Type B pancreatic cell (in vitro differentiated cells): ENCODE results near the gene EDDM13. TPM values are rescaled to one million over a fixed set of nuclear protein-coding genes. Genes with fewer than 3 reads are reported as not detected.

ENCODE experiments used
- DNase-seq: peaks from one replicate; pipeline ENCODE4 v3.0.0; 2021; ENCODE audit warnings: mixed read lengths; ENCODE audit not compliant: unreplicated experiment; ENCODE audit errors: extremely low spot score
- H3K27ac Mint-ChIP-seq: 2 replicates; pipeline ENCODE4 v1.8.0; 2021; ENCODE audit warnings: mild to moderate bottlenecking, mixed read lengths
- H3K27me3 Mint-ChIP-seq: 2 replicates; pipeline ENCODE4 v1.8.0; 2021; ENCODE audit warnings: mixed read lengths
- H3K36me3 Mint-ChIP-seq: 2 replicates; pipeline ENCODE4 v1.8.0; 2021; ENCODE audit warnings: mixed read lengths
- H3K4me1 Mint-ChIP-seq: one replicate; pipeline ENCODE4 v1.8.0; 2021; ENCODE audit warnings: mixed read lengths; ENCODE audit not compliant: unreplicated experiment
- H3K4me3 Mint-ChIP-seq: 2 replicates; pipeline ENCODE4 v1.8.0; 2021; ENCODE audit warnings: mild to moderate bottlenecking, mixed read lengths
- H3K9me3 Mint-ChIP-seq: 2 replicates; pipeline ENCODE4 v1.8.0; 2021; ENCODE audit warnings: mixed read lengths
- total RNA-seq: library from RNA; stranded (reverse); gene quantifications from 2 replicates; pipeline ENCODE4 v1.2.1, GENCODE V29; 2021; ENCODE audit warnings: low replicate concordance
- TF ChIP-seq, protein P1 (sequence below): fragments of 200-600 bp; sonication (generic); conservative IDR thresholded peaks from 2 replicates; pipeline ENCODE4 v1.5.0; 2021; ENCODE audit warnings: antibody characterized with exemption, mild to moderate bottlenecking

Gene EDDM13
- total RNA-seq, 1 donor from 2014 or later: not detected

DNA sequence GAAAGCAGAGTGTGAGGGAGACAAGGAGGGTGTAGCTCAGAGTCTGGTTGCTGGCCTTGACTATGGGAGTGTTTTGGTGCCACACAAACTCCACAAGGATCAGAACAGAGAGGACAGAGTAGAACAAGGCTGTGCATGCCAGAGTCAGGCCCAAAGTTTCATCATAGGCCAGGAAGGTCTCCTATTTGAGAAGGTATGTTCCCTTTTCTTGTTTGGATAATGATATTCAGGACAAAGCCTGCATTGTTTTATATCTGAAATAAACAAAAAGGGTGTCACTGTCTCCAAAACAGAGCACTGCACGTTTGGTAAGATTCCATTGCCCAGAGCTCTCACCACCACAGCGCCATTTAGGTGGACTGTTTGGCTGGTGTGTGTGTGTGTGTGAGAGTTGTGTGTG is 45.2 kb downstream of the EDDM13 start:
- H3K4me3 Mint-ChIP-seq: no peak overlapping the region
- no peaks in the 10 kb centered on the region for H3K36me3 Mint-ChIP-seq
- H3K4me1 Mint-ChIP-seq: peaks cover 15% of the 10 kb centered on the region
- DNase-seq: no peak
- TF ChIP-seq, protein P1, sequence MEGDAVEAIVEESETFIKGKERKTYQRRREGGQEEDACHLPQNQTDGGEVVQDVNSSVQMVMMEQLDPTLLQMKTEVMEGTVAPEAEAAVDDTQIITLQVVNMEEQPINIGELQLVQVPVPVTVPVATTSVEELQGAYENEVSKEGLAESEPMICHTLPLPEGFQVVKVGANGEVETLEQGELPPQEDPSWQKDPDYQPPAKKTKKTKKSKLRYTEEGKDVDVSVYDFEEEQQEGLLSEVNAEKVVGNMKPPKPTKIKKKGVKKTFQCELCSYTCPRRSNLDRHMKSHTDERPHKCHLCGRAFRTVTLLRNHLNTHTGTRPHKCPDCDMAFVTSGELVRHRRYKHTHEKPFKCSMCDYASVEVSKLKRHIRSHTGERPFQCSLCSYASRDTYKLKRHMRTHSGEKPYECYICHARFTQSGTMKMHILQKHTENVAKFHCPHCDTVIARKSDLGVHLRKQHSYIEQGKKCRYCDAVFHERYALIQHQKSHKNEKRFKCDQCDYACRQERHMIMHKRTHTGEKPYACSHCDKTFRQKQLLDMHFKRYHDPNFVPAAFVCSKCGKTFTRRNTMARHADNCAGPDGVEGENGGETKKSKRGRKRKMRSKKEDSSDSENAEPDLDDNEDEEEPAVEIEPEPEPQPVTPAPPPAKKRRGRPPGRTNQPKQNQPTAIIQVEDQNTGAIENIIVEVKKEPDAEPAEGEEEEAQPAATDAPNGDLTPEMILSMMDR: no peak
- H3K27me3 Mint-ChIP-seq: peaks cover 13% of the 10 kb centered on the region
- no peaks in the 10 kb centered on the region for H3K9me3 Mint-ChIP-seq
- no peak overlapping the region for H3K27ac Mint-ChIP-seq

GRCh38 chr19:56319991-56320390 is 47.4 kb downstream of the EDDM13 start:
- H3K27me3 Mint-ChIP-seq: peaks cover 13% of the 10 kb centered on the region
- no peaks in the 10 kb centered on the region for H3K36me3 Mint-ChIP-seq
- H3K27ac Mint-ChIP-seq: no peak overlapping the region
- no peak for DNase-seq
- peaks cover 5% of the 10 kb centered on the region for H3K4me1 Mint-ChIP-seq
- H3K9me3 Mint-ChIP-seq: no peaks in the 10 kb centered on the region
- TF ChIP-seq, protein P1: no peak
- H3K4me3 Mint-ChIP-seq: no peak overlapping the region

DNA sequence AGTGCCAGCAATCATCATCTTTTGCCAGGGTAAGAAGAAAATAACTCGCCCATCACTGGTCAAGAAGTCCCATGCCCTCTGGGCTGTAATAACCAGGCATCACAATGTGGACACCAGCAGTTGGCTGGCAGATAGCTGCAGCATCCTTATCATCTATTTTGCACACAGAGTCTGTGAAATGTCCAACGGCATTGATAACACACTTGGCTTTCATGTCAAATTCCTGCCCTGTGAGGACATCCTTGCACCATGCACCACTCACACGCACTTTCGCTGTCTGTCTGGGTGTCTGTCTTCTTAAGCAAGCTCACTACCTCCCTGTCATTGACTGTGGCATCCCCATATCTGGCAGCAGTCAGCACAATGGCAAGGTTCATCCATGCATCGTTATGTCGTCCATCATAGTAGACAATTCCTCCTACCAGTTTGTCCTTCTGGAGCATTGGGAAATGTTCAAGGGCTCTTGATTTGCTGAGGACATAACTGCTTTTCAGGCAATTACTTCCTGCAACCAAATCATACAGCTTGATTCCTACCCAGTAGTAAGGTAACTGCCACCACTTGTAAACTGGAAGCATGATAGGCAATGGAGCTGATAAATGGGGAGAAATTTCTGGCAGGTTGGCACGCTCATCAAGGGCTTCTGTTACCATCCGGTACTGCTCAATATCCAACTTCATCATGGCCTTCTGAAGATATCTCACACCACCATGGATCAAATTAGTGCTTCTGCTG is 48.9 kb downstream of the EDDM13 start:
- no peak for DNase-seq
- TF ChIP-seq, protein P1: no peak
- no peak overlapping the region for H3K4me3 Mint-ChIP-seq
- no peaks in the 10 kb centered on the region for H3K36me3 Mint-ChIP-seq
- H3K9me3 Mint-ChIP-seq: no peaks in the 10 kb centered on the region
- H3K27me3 Mint-ChIP-seq: peaks cover 13% of the 10 kb centered on the region
- no peaks in the 10 kb centered on the region for H3K4me1 Mint-ChIP-seq
- H3K27ac Mint-ChIP-seq: no peak overlapping the region

DNA sequence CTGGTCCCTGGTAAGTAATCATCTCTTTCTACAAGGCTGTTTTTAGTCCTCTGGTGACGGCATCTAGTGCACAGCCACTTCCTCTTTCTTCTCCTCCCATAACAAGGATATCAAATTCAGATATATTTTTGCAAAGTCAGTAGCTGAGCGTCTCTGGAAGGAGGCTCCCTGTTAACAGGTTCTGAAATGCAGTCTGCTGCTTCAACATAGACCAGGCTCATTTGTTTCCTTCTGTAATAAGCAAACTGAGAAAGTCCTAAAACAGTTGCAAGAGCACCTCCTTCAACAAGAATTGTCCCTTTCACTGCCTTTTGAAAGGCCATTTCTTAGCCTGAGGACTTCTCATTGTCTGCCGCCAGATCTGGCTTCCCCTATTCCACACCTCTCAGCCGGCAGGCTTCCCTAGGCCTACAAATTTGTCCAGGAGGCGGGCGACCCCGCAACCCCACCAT is 49.5 kb downstream of the EDDM13 start:
- no peak for DNase-seq
- no peak overlapping the region for H3K4me3 Mint-ChIP-seq

GRCh38 chr19:56324436-56324835 is 51.9 kb downstream of the EDDM13 start:
- Mint-ChIP-seq H3K4me1 (no peaks in the 10 kb centered on the region), H3K9me3 (no peaks in the 10 kb centered on the region), H3K27me3 (peaks cover 13% of the 10 kb centered on the region), H3K4me3 (no peak overlapping the region), H3K27ac (no peak overlapping the region), H3K36me3 (no peaks in the 10 kb centered on the region)
- DNase-seq: no peak
- TF ChIP-seq, protein P1: no peak

More for the DNA sequence above, 49.5 kb downstream of the EDDM13 start:
- TF ChIP-seq, protein P1: no peak
- Mint-ChIP-seq H3K27ac (no peak overlapping the region), H3K9me3 (no peaks in the 10 kb centered on the region), H3K36me3 (no peaks in the 10 kb centered on the region), H3K27me3 (peaks cover 13% of the 10 kb centered on the region), H3K4me1 (no peaks in the 10 kb centered on the region)
